NCI-H510A treated with DMSO at 0.1 percent for 48 hours (cell line): Measurements from ENCODE around the gene SH3BP1.

Experiments
- DNase-seq: peaks from one replicate; lab custom pipeline; 2025; lab: John Stamatoyannopoulos, UW

SH3BP1 gene

DNA sequence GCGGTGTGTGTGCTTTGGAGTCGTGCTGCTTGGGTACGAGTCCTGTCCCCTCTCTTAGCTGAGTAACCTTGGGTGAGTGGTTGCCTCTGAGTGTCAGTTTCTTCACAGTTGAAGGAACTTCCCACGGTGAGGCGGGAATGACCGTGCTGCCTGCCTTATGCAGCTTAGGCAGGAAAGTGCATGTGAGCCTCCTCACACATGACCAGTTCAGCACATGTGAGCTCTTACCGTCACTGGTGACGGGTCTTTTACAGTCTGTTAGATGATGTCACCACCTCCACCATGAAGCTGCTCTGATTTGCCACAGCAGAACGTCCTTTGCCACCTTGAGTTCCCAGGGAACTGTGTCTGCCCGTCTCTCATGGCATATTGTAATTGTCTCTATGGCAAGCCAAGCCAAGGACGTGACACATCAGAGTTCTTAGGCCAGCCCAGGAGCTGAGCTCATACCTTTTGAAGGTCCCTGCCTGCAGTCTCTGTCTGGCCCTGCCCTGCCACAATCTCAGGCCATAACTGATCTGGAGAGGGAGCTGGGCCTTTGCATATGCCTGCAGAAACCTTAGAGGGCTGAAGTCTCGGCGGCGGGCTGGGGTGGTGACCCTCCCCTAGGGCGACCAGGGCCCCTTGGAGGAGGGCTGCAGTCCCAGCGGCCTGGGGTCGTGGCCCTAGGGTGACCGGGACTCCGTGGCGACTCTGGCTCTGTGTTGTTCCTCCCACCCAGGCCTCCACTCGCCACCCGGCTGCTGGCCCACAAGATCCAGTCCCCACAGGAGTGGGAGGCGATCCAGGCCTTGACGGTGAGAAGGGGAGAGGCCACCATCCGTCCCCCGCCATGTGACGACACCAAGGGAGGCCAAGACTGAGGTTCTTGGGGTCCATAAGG lies 23.0 kb upstream of the SH3BP1 start:
- no peak for DNase-seq

DNA sequence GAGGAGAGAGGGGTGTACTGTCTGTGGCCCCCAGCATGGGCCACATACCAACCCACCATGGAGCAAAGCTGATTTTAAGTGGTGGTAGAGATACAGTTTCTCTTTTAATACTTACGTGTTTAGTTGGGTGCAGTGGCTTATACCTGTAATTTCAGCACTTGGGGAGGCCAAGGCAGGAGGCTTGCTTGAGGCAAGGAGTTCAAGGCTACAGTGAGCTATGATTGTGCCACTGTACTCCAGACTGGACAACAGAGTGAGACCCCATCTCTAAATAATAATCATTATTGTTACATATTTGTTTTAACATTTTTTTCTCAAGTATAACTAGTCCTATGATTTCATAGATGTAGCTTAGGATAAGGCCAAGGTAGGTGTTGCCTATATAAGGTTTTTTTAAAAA lies 22.0 kb upstream of the SH3BP1 start:
- no peak for DNase-seq

DNA sequence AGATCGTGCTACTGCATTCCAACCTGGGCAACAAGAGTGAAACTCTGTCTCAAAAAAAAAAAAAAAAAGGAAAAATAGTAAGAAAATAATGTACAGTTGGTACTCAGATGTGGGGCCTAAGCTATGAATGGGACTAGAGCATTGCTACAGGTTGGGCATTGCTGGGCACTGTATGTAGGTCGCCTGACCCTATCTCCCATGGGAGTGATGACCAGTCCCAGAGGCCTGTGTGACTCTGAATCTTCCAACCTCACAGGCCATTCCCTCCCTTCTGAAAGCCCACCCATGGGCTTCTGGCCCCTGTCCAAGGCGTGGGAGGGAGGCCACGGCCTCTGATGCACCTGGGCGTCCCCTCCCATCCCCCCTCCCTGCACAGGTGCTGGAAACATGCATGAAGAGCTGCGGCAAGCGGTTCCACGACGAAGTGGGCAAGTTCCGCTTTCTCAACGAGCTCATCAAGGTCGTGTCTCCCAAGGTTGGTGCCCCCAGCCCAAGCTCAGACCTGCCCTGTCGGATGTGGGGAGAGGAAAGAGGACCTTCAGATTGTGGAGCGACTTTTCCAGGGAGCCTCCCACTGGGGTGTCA lies 21.3 kb upstream of the SH3BP1 start:
- no peak for DNase-seq

DNA sequence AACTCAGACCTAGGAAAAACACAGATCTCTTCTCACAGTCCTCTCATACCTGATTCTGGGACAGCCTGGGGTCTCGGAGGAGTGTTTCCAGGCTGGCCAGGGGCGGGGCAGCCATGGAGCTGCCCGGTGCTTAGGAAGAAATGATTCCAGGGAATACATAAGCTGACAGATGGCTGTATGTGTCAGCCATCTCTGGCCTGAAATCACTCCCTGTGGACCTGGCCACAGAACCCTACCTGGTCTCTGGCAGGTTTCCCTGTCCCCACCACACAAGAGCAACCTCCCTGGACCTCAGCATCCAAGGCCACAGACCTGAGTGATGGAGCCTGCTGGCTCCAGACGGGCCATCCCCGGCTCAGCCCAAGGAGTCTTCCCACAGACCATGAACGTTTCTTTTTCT lies 20.8 kb upstream of the SH3BP1 start:
- DNase-seq: no peak

DNA sequence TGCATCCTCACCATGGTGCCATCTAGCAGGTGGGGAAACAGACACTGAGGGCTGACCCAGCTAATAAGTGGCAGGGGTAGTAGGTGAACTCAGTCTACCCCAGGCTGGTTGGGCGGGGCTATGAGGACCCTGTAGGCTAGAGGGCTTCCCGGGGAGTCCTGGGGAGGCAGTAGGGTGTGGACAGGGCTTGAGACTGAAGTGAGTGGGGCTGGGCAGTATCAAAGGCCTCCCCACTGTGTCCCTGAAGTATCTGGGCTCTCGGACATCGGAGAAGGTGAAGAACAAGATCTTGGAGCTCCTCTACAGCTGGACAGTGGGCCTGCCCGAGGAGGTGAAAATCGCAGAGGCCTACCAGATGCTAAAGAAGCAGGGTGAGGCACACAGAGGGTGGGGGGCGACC lies 19.5 kb upstream of the SH3BP1 start:
- DNase-seq: no peak

DNA sequence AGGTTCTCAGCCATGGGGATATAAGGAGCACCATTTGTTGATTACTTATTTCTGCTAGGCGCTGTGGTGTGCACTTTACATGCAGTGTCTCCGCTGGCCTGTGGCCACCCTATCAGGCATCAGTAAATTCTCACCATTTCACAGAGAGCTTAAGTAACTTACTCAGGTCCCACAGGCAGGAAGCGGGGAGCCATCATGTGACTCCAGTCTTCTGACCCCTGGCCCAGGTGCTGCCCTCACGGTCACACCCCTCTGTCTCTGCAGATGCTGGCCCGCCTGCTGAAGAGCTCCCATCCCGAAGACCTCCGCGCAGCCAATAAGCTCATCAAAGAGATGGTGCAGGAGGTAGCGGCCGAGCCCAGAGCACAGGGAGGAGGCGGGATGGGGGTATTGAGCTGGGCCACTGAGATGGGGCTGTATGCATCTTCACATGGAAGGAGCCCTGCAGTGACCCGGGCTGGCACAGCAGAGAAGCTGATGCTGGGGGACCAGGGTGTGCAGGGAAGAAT lies 18.1 kb upstream of the SH3BP1 start:
- DNase-seq: no peak

DNA sequence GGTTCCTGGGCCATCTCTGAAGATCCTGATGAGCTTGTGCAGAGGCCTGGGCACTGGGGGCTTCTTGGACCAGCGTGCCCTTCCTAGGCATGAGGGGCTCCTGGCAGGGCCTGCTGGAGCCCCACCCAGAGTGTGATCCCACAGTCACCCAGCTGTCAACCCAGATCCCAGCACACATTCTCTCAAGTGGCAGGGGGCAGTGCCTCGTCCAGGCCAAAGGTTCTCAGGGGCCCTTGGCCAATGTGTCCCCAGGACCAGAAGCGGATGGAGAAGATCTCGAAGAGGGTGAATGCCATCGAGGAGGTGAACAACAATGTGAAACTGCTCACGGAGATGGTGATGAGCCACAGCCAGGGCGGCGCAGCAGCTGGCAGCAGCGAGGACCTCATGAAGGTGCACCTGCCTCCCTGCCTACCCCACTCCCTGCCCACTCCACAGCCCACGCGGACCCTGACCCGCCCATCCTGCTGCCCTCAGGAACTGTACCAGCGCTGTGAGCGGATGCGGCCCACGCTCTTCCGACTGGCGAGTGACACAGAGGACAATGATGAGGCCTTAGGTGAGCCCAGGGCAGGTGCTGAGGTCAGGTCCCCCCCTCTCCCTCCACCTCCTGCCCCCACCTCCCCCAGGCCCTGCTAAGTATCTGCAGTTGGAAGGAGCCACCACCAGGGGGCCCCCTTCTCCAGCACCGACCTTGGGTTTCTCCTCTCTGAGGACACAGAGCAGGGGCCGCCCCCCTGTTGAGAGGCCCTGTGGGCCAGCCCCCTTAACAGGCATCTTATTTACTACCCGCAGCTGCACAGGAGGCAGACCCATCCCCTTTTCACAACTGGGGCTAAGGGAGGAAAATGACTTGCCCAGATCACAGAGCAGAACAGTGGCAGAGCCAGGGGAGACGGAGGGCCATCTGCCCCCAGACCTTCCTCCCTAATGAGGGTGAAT lies 16.1 kb upstream of the SH3BP1 start:
- peak; percentile 15 for DNase-seq

DNA sequence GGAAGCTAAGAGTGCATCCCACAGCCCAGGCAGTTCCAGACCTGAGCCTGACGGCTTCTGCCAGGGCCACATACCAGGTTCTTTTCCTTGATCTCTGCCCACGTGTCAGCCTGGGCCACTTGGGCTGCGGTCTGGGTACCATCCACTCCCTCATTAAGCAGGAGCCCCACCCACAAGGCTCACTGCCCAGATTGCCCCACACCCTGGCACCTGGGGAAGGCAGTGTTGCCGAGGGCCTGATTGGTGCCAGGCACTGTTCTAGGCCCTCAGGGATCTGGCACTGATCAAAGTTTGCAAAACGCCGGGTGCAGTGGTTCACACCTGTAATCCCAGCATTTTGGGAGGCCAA lies 15.5 kb upstream of the SH3BP1 start:
- DNase-seq: no peak

DNA sequence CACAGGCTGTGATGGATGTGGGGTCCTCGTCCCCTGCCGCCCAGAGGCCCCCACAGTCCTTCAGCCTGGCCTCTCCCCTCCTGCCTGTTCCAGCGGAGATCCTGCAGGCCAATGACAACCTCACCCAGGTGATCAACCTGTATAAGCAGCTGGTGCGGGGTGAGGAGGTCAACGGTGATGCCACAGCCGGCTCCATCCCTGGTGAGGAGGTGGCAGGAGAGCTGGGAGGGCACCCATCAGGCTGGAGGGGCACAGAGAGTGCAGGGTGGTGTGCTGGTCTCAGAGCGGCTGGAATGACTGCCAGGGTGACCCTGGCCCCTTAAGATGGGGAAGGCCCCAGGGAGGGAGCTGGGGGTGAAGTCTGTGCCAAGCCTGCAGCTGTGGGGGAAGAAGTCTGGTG lies 14.6 kb upstream of the SH3BP1 start:
- DNase-seq: no peak

DNA sequence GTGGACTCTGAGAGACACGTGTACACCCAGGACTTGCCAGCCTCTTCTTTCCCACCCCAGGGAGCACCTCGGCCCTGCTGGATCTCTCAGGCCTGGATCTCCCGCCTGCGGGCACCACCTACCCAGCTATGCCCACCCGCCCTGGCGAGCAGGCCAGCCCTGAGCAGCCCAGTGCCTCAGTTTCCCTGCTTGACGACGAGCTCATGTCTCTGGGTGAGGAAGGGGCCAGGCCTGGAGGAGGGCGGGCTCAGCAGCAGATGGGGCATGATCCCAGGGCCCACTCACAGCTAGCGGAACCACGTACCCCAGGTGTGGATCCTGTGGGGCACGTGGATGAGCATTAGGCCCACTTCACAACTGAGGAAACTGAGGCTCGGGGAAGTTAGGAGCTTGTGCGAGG lies 13.7 kb upstream of the SH3BP1 start:
- DNase-seq: no peak

DNA sequence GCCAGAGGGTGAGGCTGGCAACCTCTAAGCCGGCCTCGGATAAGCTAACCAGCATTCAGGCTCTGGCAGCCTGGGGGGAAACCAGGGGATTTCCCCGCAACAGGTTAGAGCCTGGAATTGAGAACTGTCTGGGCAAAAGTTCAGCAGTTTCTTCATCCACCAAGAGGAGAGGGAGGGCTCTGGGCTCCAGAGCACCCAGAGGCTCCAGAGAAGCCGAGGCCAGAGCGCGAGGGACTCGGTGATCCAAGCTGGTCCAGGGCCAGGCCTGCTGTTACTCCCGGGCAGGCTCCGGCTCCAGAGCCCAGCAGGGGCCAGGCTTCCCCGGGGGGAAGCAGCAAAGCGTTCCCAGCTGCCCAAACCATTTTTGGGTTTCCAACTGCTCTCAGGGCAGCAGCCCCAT lies 13.3 kb upstream of the SH3BP1 start:
- DNase-seq: no peak

DNA sequence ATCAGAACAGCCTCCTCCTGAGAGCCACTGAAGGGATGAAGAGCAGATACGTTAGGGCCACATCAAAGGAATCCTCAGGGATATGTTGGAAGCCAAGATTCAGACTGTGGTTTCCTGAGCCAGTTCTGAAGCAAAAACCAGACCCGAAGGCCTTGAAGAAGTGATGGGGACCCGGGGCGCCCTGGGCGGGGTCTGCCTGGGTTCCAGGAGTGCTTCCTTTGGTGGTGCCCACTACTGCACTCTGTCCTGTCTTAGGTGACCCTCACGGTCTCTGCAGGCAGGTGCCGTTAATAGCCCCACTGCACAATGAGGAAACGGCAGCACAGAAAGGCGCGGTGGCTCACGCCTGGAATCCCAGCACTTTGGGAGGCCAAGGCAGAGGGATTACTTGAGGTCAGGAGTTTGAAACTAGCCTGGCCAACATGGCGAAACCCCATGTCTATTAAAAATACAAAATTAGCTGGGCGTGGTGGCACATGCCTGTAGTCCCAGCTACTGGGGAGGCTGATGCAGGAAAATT lies 12.9 kb upstream of the SH3BP1 start:
- no peak for DNase-seq

DNA sequence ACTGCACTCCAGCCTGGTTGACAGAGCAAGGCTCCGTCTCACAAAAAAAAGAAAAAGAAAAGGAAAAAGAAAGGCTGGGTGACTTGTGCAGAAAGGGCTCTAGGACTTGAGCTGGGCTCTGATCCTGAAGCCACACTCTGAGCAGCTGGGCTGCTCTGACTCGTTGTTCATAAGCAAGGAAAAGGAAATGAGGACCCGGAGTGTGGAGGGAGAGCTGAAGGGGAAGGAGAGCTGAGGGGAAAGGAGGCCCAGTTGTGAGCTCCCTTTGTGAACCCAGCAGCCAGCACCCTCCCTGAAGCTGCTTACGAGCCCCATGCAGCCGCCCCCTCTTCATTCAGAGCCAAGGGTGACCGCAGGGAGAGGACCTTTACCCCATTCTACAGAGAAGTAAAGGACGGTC lies 12.3 kb upstream of the SH3BP1 start:
- DNase-seq: no peak

DNA sequence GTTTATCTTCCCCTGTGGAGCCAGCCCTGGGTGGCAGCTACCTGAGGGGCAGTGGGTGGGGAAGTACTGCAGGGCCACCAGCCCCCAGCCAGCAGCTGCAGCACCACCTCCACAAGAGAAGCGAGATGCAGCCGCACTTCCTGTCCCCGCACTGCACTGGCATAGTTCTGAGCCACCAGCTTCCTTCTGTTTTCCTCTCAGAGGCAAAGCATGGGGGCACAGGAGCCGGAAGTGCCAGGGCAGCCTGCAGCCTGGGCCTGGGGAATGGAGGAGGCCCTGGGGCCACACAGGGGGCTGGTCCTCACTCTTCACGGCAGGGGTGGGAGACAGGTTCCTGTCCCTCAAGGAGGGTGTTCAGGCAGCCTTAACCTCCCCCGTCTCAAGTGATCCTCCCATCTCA lies 11.9 kb upstream of the SH3BP1 start:
- DNase-seq: no peak

DNA sequence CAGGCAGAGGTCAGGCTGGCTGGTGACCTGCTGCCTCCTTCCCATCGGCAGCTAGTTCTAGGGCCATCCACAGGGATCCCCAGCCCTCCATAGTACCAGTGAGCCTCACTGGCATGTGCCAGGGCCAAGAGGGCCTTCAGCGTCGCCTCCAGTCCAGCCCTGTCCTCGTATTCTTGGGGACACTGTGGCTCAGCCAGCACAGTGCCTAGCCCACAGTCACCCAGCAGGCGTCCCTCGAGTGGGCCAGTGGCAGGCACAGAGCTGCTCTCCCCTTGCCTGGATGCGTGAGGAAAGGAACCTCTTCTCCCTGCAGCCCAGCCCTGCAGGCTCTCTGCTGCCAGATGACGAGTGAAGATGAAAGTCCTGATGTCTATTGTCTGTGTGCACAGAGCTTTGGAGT lies 10.6 kb upstream of the SH3BP1 start:
- DNase-seq: no peak

DNA sequence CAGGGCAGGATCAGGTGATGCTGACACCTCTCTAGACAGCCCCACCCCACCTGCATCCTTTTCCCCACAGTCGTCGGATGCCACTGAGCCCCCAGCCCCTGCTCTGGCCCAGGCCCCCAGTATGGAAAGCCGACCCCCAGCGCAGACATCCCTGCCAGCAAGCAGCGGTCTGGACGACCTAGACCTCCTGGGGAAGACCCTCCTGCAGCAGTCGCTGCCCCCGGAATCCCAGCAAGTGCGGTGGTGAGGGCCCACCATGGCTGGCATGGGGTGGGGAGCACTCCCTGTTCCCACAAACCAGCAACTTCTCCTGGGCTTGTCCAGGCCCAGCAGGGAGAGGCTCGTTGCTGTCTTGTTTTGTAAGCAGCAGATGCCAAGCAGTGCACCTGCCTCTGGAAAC lies 9.5 kb upstream of the SH3BP1 start:
- no peak for DNase-seq

DNA sequence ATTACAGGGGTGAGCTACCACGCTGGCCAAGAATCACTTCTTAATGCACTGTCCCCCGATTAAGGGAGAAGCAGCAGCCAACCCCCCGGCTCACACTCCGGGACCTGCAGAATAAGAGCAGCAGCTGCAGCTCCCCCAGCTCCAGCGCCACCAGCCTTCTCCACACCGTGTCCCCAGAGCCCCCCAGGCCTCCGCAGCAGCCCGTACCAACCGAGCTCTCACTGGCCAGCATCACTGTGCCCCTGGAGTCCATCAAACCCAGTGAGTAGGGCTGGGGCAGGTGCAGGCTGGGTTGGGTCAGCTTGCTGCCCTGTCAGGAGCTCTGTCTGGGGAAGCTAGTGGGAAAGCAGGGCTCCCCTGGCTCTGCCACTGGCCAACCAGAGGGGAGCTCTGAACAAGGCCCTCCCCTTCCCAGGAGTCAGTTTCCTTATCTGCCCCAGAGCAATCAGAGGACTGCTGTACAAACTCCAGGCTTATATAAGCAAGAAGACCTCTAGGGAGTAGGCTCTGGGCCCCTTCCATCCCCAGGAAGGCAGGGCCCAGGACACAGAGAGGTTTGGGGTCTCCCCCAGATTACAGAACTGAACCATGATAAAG lies 8.5 kb upstream of the SH3BP1 start:
- no peak for DNase-seq

DNA sequence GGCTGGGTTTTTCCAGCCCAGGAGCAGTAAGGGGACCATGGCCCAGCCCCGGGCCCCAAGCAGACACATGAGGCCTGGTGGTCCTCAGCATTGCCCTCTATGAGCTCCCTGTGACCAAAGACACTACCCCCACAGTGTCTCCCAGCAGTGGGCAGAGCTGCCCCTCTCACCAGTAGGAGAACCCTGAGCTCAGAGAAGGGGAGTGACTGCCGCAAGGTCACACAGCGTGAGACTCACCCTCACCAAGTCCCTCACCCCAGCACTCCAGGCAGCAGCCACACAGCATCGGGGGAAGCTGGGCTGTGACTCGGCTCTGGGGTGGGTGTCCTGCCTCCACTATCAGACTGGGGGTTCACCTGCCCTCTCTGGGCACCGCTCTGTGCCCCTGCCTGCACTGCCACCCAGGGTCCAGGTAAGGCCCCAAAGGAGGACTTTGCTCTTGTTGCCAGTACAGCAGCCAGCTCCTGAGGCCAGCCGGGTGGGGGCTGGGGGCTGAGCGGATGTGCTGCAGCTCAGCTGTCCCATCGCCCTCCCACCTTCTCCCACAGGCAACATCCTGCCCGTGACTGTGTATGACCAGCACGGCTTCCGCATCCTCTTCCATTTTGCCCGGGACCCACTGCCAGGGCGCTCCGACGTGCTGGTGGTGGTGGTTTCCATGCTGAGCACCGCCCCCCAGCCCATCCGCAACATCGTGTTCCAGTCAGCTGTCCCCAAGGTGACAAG lies 7.9 kb upstream of the SH3BP1 start:
- no peak for DNase-seq

DNA sequence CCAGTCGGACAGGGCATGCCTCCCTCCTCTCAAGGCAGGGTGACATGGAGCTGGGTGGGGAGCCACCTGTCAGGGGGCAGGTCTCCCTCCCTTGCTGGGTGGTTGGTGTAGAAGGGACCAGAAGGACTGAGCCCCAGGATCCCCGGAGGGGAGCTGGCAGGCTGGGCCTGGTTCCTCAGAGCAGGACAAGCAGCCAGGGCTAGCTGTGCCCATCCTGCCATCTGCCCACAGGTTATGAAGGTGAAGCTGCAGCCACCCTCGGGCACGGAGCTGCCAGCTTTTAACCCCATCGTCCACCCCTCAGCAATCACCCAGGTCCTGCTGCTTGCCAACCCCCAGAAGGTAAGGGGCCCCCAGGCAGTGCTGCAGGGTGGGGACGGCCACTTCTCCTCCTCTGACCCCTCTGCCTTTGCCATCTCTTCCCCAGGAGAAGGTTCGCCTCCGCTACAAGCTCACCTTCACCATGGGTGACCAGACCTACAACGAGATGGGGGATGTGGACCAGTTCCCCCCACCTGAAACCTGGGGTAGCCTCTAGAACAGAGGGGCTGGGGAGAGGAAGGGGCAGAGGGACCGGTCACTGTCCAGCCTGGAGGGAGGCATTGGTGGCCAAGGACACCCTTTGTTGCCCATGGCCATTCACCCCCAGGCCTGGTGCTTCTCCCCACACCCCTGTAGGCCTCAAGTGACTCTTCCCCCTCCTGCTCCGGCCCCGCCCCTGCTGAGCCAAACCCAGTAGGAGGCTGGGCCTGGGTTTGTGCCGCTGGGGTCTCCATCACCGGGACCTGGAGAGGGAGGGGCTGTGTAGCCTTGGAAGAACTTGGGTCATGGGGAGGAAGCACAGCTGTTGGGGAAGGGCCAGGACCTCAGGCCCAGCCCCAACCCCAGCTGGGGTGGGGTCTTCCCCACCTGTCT lies 7.0 kb upstream of the SH3BP1 start:
- no peak for DNase-seq

DNA sequence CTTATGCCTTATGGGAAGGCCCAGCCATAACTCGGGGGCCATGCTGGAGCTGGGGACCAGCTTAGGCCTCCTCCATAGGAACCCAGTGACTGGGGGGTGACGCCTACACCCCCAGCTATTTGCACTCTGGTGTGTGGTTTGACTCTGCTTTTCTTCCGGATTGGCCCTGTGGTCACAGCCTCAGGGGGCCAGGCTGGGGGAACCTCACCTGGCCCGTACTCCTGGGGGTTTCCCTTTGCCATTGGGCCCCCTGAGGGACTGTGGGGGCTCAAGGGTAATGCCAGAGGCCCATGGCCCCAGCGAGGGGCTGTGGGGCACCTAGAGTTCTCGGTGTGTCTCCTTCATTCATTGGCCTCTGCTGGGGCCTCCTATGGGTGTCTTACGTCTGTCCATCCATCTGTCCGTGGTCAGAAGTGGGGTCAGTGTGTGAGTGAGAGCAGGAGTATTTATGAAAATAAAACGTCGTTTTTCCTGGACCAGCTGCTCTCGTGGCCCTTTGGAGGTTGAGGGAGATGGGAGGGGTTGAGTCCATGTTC lies 6.3 kb upstream of the SH3BP1 start:
- no peak for DNase-seq
